SU-DHL-6 (cell line): ENCODE data around the gene ADAMTS18.
"Not testable (repeated sequence)": the region's sequence is repeated elsewhere in the genome, so short reads cannot be mapped to it uniquely, and the experiment has no call there.

Experiments
- H2AFZ ChIP-seq: fragments of 200-600 bp; sonication (generic); 2 replicates; pipeline ENCODE4 v1.6.1; 2014; ENCODE audit warnings: low read depth, mild to moderate bottlenecking, moderate library complexity, mixed read lengths, antibody characterized with exemption, low read length; ENCODE audit not compliant: severe bottlenecking
- H3F3A ChIP-seq: fragments of 200-600 bp; shearing (Covaris generic); 2 replicates; pipeline ENCODE4 v1.6.0; 2016; ENCODE audit warnings: antibody characterized with exemption, mild to moderate bottlenecking; ENCODE audit not compliant: insufficient read depth
- H3K27ac ChIP-seq: fragments of 200-600 bp; sonication (generic); 2 replicates; pipeline ENCODE4 v1.5.1; 2016; ENCODE audit warnings: low read depth, mild to moderate bottlenecking, low read length, moderate library complexity, mixed read lengths
- H3K27me3 ChIP-seq: fragments of 200-600 bp; sonication (generic), shearing (Covaris generic); 2 replicates; pipeline ENCODE4 v1.6.0; 2014; ENCODE audit warnings: mild to moderate bottlenecking, low read length
- H3K36me3 ChIP-seq: fragments of 200-600 bp; sonication (generic); 2 replicates; pipeline ENCODE4 v1.6.1; 2014; ENCODE audit warnings: mild to moderate bottlenecking, low read length, mixed read lengths
- H3K4me2 ChIP-seq: fragments of 300-600, 200-600 bp; shearing (Covaris generic), sonication (generic); 2 replicates; pipeline ENCODE4 v1.6.0; 2014; ENCODE audit warnings: low read length, low read depth, mild to moderate bottlenecking; ENCODE audit not compliant: poor library complexity, severe bottlenecking
- H3K4me3 ChIP-seq: fragments of 200-600 bp; sonication (generic); 2 replicates; pipeline ENCODE4 v1.5.1; 2014; ENCODE audit warnings: antibody characterized with exemption, low read length, mild to moderate bottlenecking, mixed read lengths; ENCODE audit not compliant: insufficient read depth, poor library complexity, severe bottlenecking
- H3K79me2 ChIP-seq: fragments of 200-600 bp; sonication (generic); 2 replicates; pipeline ENCODE4 v1.6.1; 2014; ENCODE audit warnings: mild to moderate bottlenecking, low read length, moderate library complexity; ENCODE audit not compliant: insufficient read depth
- H3K9ac ChIP-seq: fragments of 200-600 bp; sonication (generic); 2 replicates; pipeline ENCODE4 v1.7.0; 2014; ENCODE audit warnings: mild to moderate bottlenecking, low read length
- H3K9me2 ChIP-seq: fragments of 200-600 bp; sonication (generic); replicated peaks from 2 replicates; pipeline ENCODE4 v1.6.1; 2014; ENCODE audit warnings: low read length; ENCODE audit not compliant: insufficient read depth
- H3K9me3 ChIP-seq: fragments of 200-600 bp; sonication (generic); 2 replicates; pipeline ENCODE4 v1.6.1; 2014; ENCODE audit warnings: low read length, mixed read lengths; ENCODE audit not compliant: insufficient read depth
- H4K20me1 ChIP-seq: fragments of 200-600 bp; sonication (generic); 2 replicates; pipeline ENCODE4 v1.6.1; 2014; ENCODE audit warnings: low read depth, mild to moderate bottlenecking, antibody characterized with exemption, low read length, moderate library complexity, mixed read lengths
- EZH2phosphoT487 ChIP-seq: fragments of 200-600 bp; sonication (generic), shearing (Covaris generic); conservative IDR thresholded peaks from 2 replicates; pipeline ENCODE4 v1.6.1; 2018; ENCODE audit warnings: mild to moderate bottlenecking, antibody characterized with exemption, low read length, moderate library complexity, mixed read lengths
- TF ChIP-seq, protein P1 (sequence below): fragments of 200-600 bp; sonication (generic); IDR thresholded peaks from one replicate; pipeline ENCODE4 v1.5.1; 2017; ENCODE audit warnings: antibody characterized with exemption, mild to moderate bottlenecking, low read length, moderate library complexity; ENCODE audit not compliant: insufficient read depth, poor library complexity, severe bottlenecking

Gene ADAMTS18

DNA sequence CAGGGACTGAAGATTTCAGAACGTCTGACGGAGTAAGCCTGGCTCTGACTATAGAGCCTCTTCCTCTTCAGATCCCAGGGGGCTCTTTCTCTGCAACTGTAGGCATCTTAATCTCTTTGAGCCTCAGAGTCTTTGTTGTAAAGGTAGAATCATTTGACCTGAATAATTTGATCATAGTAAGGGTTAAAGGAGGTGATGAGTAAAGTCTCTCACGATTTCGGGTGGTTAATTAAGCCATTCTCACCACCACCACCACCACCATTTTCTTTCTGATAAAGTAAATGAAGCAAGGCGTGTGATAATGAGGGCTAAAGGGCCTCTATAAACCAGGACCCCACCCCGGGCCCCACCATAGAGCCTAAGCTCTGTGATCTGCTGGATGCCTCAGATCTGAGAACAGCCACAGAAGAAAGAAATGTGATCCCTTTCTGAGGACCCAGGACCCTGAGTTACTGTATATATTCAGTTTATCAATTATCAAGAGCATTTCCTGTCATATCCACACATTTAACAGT, 33.0 kb upstream of the ADAMTS18 start:
- Histone ChIP-seq H4K20me1 (no peaks in the 10 kb centered on the region), H2AFZ (no peak overlapping the region), H3K36me3 (no peaks in the 10 kb centered on the region), H3K9me2 (no peaks in the 10 kb centered on the region), H3K9ac (no peak overlapping the region), H3K27me3 (no peaks in the 10 kb centered on the region), H3K27ac (no peak overlapping the region), H3F3A (no peaks in the 10 kb centered on the region), H3K4me2 (no peak overlapping the region), H3K9me3 (no peaks in the 10 kb centered on the region), H3K79me2 (no peaks in the 10 kb centered on the region), H3K4me3 (no peak overlapping the region)
- TF ChIP-seq, protein P1, sequence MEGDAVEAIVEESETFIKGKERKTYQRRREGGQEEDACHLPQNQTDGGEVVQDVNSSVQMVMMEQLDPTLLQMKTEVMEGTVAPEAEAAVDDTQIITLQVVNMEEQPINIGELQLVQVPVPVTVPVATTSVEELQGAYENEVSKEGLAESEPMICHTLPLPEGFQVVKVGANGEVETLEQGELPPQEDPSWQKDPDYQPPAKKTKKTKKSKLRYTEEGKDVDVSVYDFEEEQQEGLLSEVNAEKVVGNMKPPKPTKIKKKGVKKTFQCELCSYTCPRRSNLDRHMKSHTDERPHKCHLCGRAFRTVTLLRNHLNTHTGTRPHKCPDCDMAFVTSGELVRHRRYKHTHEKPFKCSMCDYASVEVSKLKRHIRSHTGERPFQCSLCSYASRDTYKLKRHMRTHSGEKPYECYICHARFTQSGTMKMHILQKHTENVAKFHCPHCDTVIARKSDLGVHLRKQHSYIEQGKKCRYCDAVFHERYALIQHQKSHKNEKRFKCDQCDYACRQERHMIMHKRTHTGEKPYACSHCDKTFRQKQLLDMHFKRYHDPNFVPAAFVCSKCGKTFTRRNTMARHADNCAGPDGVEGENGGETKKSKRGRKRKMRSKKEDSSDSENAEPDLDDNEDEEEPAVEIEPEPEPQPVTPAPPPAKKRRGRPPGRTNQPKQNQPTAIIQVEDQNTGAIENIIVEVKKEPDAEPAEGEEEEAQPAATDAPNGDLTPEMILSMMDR, result no peak
- no peak for TF ChIP-seq EZH2phosphoT487

DNA sequence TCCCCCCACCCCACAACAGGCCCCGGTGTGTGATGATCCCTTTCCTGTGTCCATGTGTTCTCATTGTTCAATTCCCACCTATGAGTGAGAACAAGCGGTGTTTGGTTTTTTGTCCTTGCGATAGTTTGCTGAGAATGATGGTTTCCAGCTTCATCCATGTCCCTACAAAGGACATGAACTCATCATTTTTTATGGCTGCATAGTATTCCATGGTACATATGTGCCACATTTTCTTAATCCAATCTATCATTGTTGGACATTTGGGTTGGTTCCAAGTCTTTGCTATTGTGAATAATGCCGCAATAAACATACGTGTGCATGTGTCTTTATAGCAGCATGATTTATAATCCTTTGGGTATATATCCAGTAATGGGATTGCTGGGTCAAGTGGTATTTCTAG, 28.8 kb upstream of the ADAMTS18 start:
- not testable (repeated sequence) for H2AFZ ChIP-seq, H3K9me3 ChIP-seq

DNA sequence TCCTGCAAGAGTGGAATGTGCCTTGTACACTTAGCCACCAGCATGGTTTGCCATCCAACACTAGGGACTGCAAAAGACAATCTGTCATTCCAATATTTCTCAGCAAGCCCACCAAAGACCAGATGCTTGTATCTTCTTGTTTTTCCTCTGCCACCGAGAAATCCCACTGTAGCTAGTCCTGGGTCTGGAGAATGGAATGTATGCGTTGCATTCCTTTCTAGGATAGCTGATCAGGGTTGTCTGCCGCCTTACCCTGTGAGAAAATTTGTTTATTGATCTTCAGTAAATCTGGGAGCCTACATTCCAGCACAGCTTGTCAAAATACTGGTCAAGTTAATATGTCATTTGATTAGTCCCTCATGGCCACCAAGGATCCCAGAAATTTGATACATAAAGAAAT, 28.1 kb upstream of the ADAMTS18 start:
- Histone ChIP-seq H3K9ac (no peak overlapping the region), H3K27me3 (no peaks in the 10 kb centered on the region), H3K4me2 (no peak overlapping the region), H3K4me3 (no peak overlapping the region), H3K9me2 (no peaks in the 10 kb centered on the region), H4K20me1 (no peaks in the 10 kb centered on the region), H3K79me2 (no peaks in the 10 kb centered on the region), H3F3A (no peaks in the 10 kb centered on the region), H3K27ac (no peak overlapping the region), H2AFZ (no peak overlapping the region), H3K9me3 (no peaks in the 10 kb centered on the region), H3K36me3 (no peaks in the 10 kb centered on the region)
- TF ChIP-seq, protein P1, result no peak
- no peak for TF ChIP-seq EZH2phosphoT487

More for the DNA sequence above, 28.8 kb upstream of the ADAMTS18 start:
- H3K9ac ChIP-seq, H4K20me1 ChIP-seq, H3K36me3 ChIP-seq, H3K27me3 ChIP-seq, H3F3A ChIP-seq, H3K4me3 ChIP-seq, H3K79me2 ChIP-seq, H3K4me2 ChIP-seq, H3K9me2 ChIP-seq, H3K27ac ChIP-seq: not testable (repeated sequence)

DNA sequence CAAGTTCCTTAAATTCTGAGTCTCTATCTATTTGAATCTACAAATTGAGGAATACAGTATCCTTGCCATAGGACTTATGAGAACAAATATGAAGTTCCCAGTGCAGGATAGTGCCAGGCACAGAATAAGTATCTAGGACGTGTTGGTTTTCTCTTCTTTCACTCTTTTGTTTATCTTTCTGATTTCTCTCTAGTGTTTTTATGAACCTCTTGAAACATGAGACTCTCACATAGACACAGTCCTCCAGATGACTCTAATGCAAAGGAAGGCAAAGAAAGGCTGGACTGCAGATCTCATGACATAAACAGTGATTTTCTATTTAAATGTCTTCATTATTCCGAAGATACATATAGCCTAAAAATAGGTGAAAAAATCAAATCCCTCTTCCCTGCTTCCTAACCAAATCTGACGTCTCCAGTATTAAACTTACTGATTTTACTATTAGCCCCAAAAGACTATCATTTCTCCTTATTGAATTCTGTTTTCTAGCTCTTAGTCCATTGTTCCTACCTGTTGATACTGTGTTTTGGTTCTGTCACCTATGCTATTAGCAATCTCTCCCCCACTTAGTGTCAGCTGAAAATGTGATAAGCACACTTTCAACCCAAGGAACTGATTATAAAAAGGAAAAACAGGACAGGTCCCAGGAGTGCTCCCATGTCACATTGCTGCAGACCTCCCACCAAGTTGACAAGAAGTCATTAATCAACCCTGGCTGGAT, 24.9 kb upstream of the ADAMTS18 start:
- H3K4me3 ChIP-seq, result no peak overlapping the region

More for the DNA sequence above, 24.9 kb upstream of the ADAMTS18 start:
- no peak overlapping the region for H3K4me2 ChIP-seq
- H2AFZ ChIP-seq, result no peak overlapping the region
- no peaks in the 10 kb centered on the region for H4K20me1 ChIP-seq
- H3K9me3 ChIP-seq, result no peaks in the 10 kb centered on the region
- H3K27ac ChIP-seq, result no peak overlapping the region
- H3K27me3 ChIP-seq, result no peaks in the 10 kb centered on the region
- no peaks in the 10 kb centered on the region for H3F3A ChIP-seq
- TF ChIP-seq, protein P1, result no peak
- no peak for TF ChIP-seq EZH2phosphoT487
- H3K9me2 ChIP-seq, result no peaks in the 10 kb centered on the region
- H3K36me3 ChIP-seq, result no peaks in the 10 kb centered on the region
- H3K79me2 ChIP-seq, result no peaks in the 10 kb centered on the region
- H3K9ac ChIP-seq, result no peak overlapping the region
